ENCODE data around the gene CRYL1. TPM values are rescaled to one million over a fixed set of nuclear protein-coding genes. Genes with fewer than 3 reads are reported as not detected.

Gene CRYL1
- total RNA-seq, 5 donors from 2014 or later (not counting 1 experiment from before 2014, with no cell fraction given): 12.3 to 21.5 (median 17.9) TPM

Other genes starting within 250 kb of the CRYL1 start
- gene IFT88, start 41.3 kb upstream of the CRYL1 start, total RNA-seq: 1 to 10 TPM; 7.6 to 9.8 (median 8.6) TPM
- under 1 TPM in 3 of 5 donors, not detected in 2; 0.13 to 0.20 (median 0.16) TPM for gene IL17D, start 177.8 kb upstream of the CRYL1 start, total RNA-seq
- gene EEF1AKMT1, start 248.1 kb upstream of the CRYL1 start, total RNA-seq: 1 to 10 TPM; 3.5 to 6.1 (median 4.3) TPM

Data from T-cell (primary cell).